HepG2 (cell line): ENCODE data around the gene ARHGAP22. TPM values are rescaled to one million over a fixed set of nuclear protein-coding genes. Genes with fewer than 3 reads are reported as not detected.
A peak's percentile ranks its signal among the peaks of the same experiment; 100 is the strongest.

ENCODE experiments used
- ATAC-seq: fragments of 200-7000 bp; cut with Tn5 transposase; 3 replicates; pipeline ENCODE4 v1.9.1; 2020; ENCODE audit warnings: mild to moderate bottlenecking, moderate library complexity
- BruUV-seq: library from RNA; stranded (reverse); fragments of 400-500 nt; replicated peaks from 2 replicates; lab custom pipeline; 2021; lab: Mats Ljungman, UMichigan
- CTCF ChIA-PET: fragments of 300-600 bp; formaldehyde crosslinking; extraction: SDS; loops from one replicate; lab custom pipeline; 2021; ENCODE audit warnings: low total read pairs, inconsistent platforms, low intra/inter-chr PET ratio; lab: Yijun Ruan, JAX
- POLR2A ChIA-PET: fragments of 350-600 bp; sonication (Branson Sonifier 250); formaldehyde crosslinking; loops from one replicate; lab custom pipeline; 2020; ENCODE audit warnings: antibody characterized with exemption, inconsistent platforms; lab: Yijun Ruan, JAX
- DNase-seq: peaks from one replicate; pipeline ENCODE4 v3.0.0-alpha.2; 2015; ENCODE audit warnings: low spot score
- FAIRE-seq: peaks from 3 replicates; lab custom pipeline; 2011; peaks lifted over from hg19 to GRCh38; lab: Jason Lieb, UNC
- H2AFZ ChIP-seq: one replicate; pipeline ENCODE4 v1.6.1; 2011; ENCODE audit warnings: low read length, inconsistent platforms
- H3K27ac ChIP-seq: fragments of 300-600 bp; 3 replicates; pipeline ENCODE4 v1.8.0; 2011; ENCODE audit warnings: mixed run types, mild to moderate bottlenecking, mixed read lengths, low read length, inconsistent platforms; ENCODE audit not compliant: insufficient read depth; ENCODE audit errors: extremely low read length
- H3K27me3 ChIP-seq, 2 experiments: fragments of 200-600 bp in 1 of 2; 2 replicates in 1 of 2; 3 replicates in 1 of 2; pipeline versions ENCODE4 v1.6.0 to v1.8.0; 2011; ENCODE audit warnings: low read length in 2 of 2, mild to moderate bottlenecking in 2 of 2, moderate library complexity in 2 of 2, inconsistent platforms in 1 of 2; ENCODE audit not compliant: insufficient read depth in 2 of 2, control insufficient read depth in 1 of 2
- H3K36me3 ChIP-seq, 2 experiments: fragments of 200-600 bp in 1 of 2; replicated peaks in 1 of 2; 2 replicates in 1 of 2; 3 replicates in 1 of 2; pipeline versions ENCODE4 v1.5.1 to v1.8.0; 2011; ENCODE audit warnings: low read length in 2 of 2, inconsistent platforms in 1 of 2; ENCODE audit not compliant: insufficient read depth in 2 of 2, control insufficient read depth in 1 of 2
- H3K4me1 ChIP-seq: 2 replicates; pipeline ENCODE4 v1.5.1; 2012; ENCODE audit warnings: low read length, inconsistent platforms; ENCODE audit not compliant: insufficient read depth
- H3K4me2 ChIP-seq: 2 replicates; pipeline ENCODE4 v1.6.0; 2011; ENCODE audit warnings: low read depth, low read length, inconsistent platforms
- H3K4me3 ChIP-seq, 3 experiments: fragments of 200-600 bp in 1 of 3; sonication (generic), shearing (Covaris generic) in 1 of 3; replicated peaks in 1 of 3; 2 replicates each; pipeline ENCODE4 v1.5.1; 2011 to 2016; ENCODE audit warnings: low read length in 3 of 3, inconsistent platforms in 2 of 3, low read depth in 2 of 3, mild to moderate bottlenecking in 2 of 3, control low read depth in 1 of 3, mixed read lengths in 1 of 3; ENCODE audit not compliant: insufficient read depth in 1 of 3
- H3K79me2 ChIP-seq: one replicate; pipeline ENCODE4 v1.6.1; 2011; ENCODE audit warnings: low read length, inconsistent platforms; ENCODE audit not compliant: insufficient read depth
- H3K9ac ChIP-seq: 2 replicates; pipeline ENCODE4 v1.6.0; 2011; ENCODE audit warnings: mild to moderate bottlenecking, low read depth, low read length, inconsistent platforms; ENCODE audit not compliant: insufficient read depth
- H3K9me3 ChIP-seq: 2 replicates; pipeline ENCODE4 v1.5.1; 2012; ENCODE audit warnings: mild to moderate bottlenecking, low read length
- H4K20me1 ChIP-seq: 2 replicates; pipeline ENCODE4 v1.6.0; 2011; ENCODE audit warnings: inconsistent platforms, mild to moderate bottlenecking, low read length, moderate library complexity; ENCODE audit not compliant: insufficient read depth
- ARID3A ChIP-seq: IDR thresholded peaks from 2 replicates; pipeline ENCODE4 v1.6.1; 2012; ENCODE audit warnings: low read depth, low read length, improper control_type of control experiment
- FOXJ3 ChIP-seq: sonication (generic); formaldehyde crosslinking; IDR thresholded peaks from 2 replicates; pipeline ENCODE4 v1.4.0; 2020; ENCODE audit warnings: missing genetic modification reagents, mild to moderate bottlenecking, borderline replicate concordance
- GABPB1 ChIP-seq: IDR thresholded peaks from 2 replicates; pipeline ENCODE4 v1.6.1; 2016; ENCODE audit warnings: mild to moderate bottlenecking, missing genetic modification reagents, moderate library complexity, missing compliant biosample characterization
- HMG20A ChIP-seq: IDR thresholded peaks from 2 replicates; pipeline ENCODE4 v1.6.1; 2016; ENCODE audit warnings: borderline replicate concordance
- MIXL1 ChIP-seq: IDR thresholded peaks from 2 replicates; pipeline ENCODE4 v1.6.1; 2016
- PAX8 ChIP-seq: sonication (generic); formaldehyde crosslinking; IDR thresholded peaks from 2 replicates; pipeline ENCODE4 v1.8.0; 2022; ENCODE audit warnings: mild to moderate bottlenecking, missing genetic modification reagents, borderline replicate concordance
- RFXANK ChIP-seq: IDR thresholded peaks from 2 replicates; pipeline ENCODE4 v1.6.1; 2016
- TBX2 ChIP-seq: sonication (generic); formaldehyde crosslinking; IDR thresholded peaks from 2 replicates; pipeline ENCODE4 v1.5.0; 2020; ENCODE audit warnings: missing genetic modification reagents, mild to moderate bottlenecking, borderline replicate concordance
- ZBTB4 ChIP-seq: sonication (generic); formaldehyde crosslinking; IDR thresholded peaks from 2 replicates; pipeline ENCODE4 v1.4.0; 2020; ENCODE audit warnings: missing genetic modification reagents, mild to moderate bottlenecking, borderline replicate concordance
- ZNF33B ChIP-seq: sonication (generic); formaldehyde crosslinking; IDR thresholded peaks from 2 replicates; pipeline ENCODE4 v1.5.1; 2020; ENCODE audit warnings: mild to moderate bottlenecking, missing genetic modification reagents
- ZNF605 ChIP-seq: sonication (generic); formaldehyde crosslinking; IDR thresholded peaks from 2 replicates; pipeline ENCODE4 v1.8.0; 2022; ENCODE audit warnings: mild to moderate bottlenecking, missing genetic modification reagents
- ZNF614 ChIP-seq: IDR thresholded peaks from 2 replicates; pipeline ENCODE4 v1.6.1; 2018; ENCODE audit warnings: missing biosample characterization, missing genetic modification reagents, inconsistent platforms, borderline replicate concordance
- ZNF652 ChIP-seq: IDR thresholded peaks from 2 replicates; pipeline ENCODE4 v1.6.1; 2016; ENCODE audit warnings: low read depth, borderline replicate concordance
- ZNF850 ChIP-seq: sonication (generic); formaldehyde crosslinking; conservative IDR thresholded peaks from 2 replicates; pipeline ENCODE4 v1.9.0; 2021; ENCODE audit warnings: mild to moderate bottlenecking, missing genetic modification reagents
- WGBS: methylation state at CpG from one replicate; pipeline ENCODE4 v1.1.6; 2017; ENCODE audit warnings: low lambda C conversion rate; 5-methylcytosine and 5-hydroxymethylcytosine counted together
- in situ Hi-C: cut with HindIII; loops from 2 replicates; pipeline ENCODE4 v1.10.0; 2017; ENCODE audit warnings: low pct_unique_long_range_greater_than_20kb; ENCODE audit not compliant: extremely low pct_ligation_motif_present
- intact Hi-C: fragments of 100-400 bp; cut with micrococcal nuclease; formaldehyde crosslinking; loops from one replicate; pipeline ENCODE4 v1.10.0; 2022; ENCODE audit not compliant: unreplicated experiment
- polyA plus RNA-seq, 8 experiments: library from polyadenylated mRNA; depleted of rRNA in 3 of 8; stranded (reverse) in 7 of 8; unstranded in 1 of 8; fragments of >200 nt; fragmentation: Illumina TruSeq in 4 of 8; extraction: Trizol in 4 of 8; gene quantifications; 2 replicates each; pipeline versions ENCODE4 v1.2.1 to v1.2.3, GENCODE V29; 2011 to 2016; ENCODE audit warnings: low read depth in 4 of 8, missing spikeins in 1 of 8, mixed read lengths in 1 of 8; ENCODE audit not compliant: insufficient read depth in 1 of 8
- total RNA-seq, 5 experiments: library from RNA; depleted of rRNA; stranded (reverse); fragments of >200 nt; fragmentation: Illumina TruSeq; extraction: Trizol; gene quantifications; 2 replicates each; pipeline ENCODE4 v1.2.3, GENCODE V29; 2016; ENCODE audit warnings: low read depth in 1 of 5

Gene ARHGAP22
- total and polyA plus RNA-seq, 2 of the 13 experiments (the other 11 are each of a cell fraction or from before 2014, with no cell fraction given): 0.08 to 0.38 TPM

- TF ChIP-seq ZBTB4 (no peak), FOXJ3 (CRISPR knock-in tag) (no peak), ZNF652 (CRISPR knock-in tag) (no peak), ZNF850 (CRISPR knock-in tag) (no peak), ZNF33B (CRISPR knock-in tag) (no peak), HMG20A (CRISPR knock-in tag) (no peak), MIXL1 (CRISPR knock-in tag) (no peak), GABPB1 (peak; percentile 79)
- TF ChIP-seq, all 625 proteins: peak for 10
Observed at GRCh38 chr10:48459270-48460150, 145.4 kb downstream of the ARHGAP22 start (continued).

- H3K27ac ChIP-seq: no peak overlapping the region
- H2AFZ ChIP-seq: no peak overlapping the region
- no peaks in the 10 kb centered on the region for H4K20me1 ChIP-seq
- H3K4me3 ChIP-seq: no peak overlapping the region
- no peaks in the 10 kb centered on the region for H3K9me3 ChIP-seq
- in situ Hi-C loops: no loop called here
- ChIA-PET POLR2A (no interaction called here), CTCF (no interaction called here)
- peaks cover 17% of the 10 kb centered on the region for H3K4me1 ChIP-seq
- intact Hi-C loops: no loop called here
- no peak overlapping the region for H3K9ac ChIP-seq
- no TSS peak for BruUV-seq
- TF ChIP-seq TBX2: no peak
- no peak for TF ChIP-seq PAX8 (CRISPR knock-in tag)
- no peak for TF ChIP-seq ARID3A
- TF ChIP-seq ZNF605: no peak
- no peak for TF ChIP-seq ZNF614 (CRISPR knock-in tag)
- TF ChIP-seq RFXANK: no peak
- H3K27me3 ChIP-seq: peaks cover 0 to 13% of the 10 kb centered on the region in 2 experiments; a peak in 1 of 5 replicates
- no peaks in the 10 kb centered on the region for H3K36me3 ChIP-seq
- 50% methylated on average over 1 of the region's 6 CpGs for WGBS
- DNase-seq (no peak), ATAC-seq (no peak), FAIRE-seq (no peak)
- H3K4me2 ChIP-seq: no peak overlapping the region
- no peaks in the 10 kb centered on the region for H3K79me2 ChIP-seq
Observed at GRCh38 chr10:48458662-48459048, 146.2 kb downstream of the ARHGAP22 start.
